Activated naive CD8-positive, alpha-beta T cell treated with anti-CD3 and anti-CD28 coated beads, Interleukin-2, amount 50 U/mL, for 24 hours (primary cell): ENCODE measurements around the gene TBC1D8B.
A peak's percentile ranks its signal among the peaks of the same experiment; 100 is the strongest.

Experiments
- ATAC-seq: fragments of 150-1000 bp; cut with Tn5 transposase; one replicate; pipeline ENCODE4 v1.10.0; 2021
- DNase-seq: peaks from one replicate; pipeline ENCODE4 v3.0.0; 2021
- H3K27ac Mint-ChIP-seq: one replicate; pipeline ENCODE4 v1.8.0; 2021; ENCODE audit warnings: mild to moderate bottlenecking, mixed read lengths
- H3K27me3 Mint-ChIP-seq: one replicate; pipeline ENCODE4 v1.8.0; 2021; ENCODE audit warnings: mixed read lengths
- H3K36me3 Mint-ChIP-seq: one replicate; pipeline ENCODE4 v1.8.0; 2021; ENCODE audit warnings: low read depth, mixed read lengths
- H3K4me1 Mint-ChIP-seq: one replicate; pipeline ENCODE4 v1.8.0; 2021; ENCODE audit warnings: mixed read lengths
- H3K4me3 Mint-ChIP-seq: one replicate; pipeline ENCODE4 v1.8.0; 2021; ENCODE audit warnings: mild to moderate bottlenecking, moderate library complexity, mixed read lengths
- H3K9me3 Mint-ChIP-seq: one replicate; pipeline ENCODE4 v1.8.0; 2021; ENCODE audit warnings: mixed read lengths

TBC1D8B gene

GRCh38 chrX:106905064-106905708, 102.7 kb downstream of the TBC1D8B start:
- Mint-ChIP-seq H3K27ac (no peak overlapping the region), H3K36me3 (no peaks in the 10 kb centered on the region), H3K4me1 (no peaks in the 10 kb centered on the region), H3K4me3 (no peak overlapping the region), H3K9me3 (no peaks in the 10 kb centered on the region), H3K27me3 (no peaks in the 10 kb centered on the region)
- DNase-seq (no peak), ATAC-seq (no peak)

GRCh38 chrX:106906361-106906760, 103.9 kb downstream of the TBC1D8B start:
- no peak for ATAC-seq
- no peaks in the 10 kb centered on the region for H3K27me3 Mint-ChIP-seq
- H3K9me3 Mint-ChIP-seq: no peaks in the 10 kb centered on the region
- no peak overlapping the region for H3K4me3 Mint-ChIP-seq
- H3K27ac Mint-ChIP-seq: no peak overlapping the region
- no peaks in the 10 kb centered on the region for H3K36me3 Mint-ChIP-seq
- DNase-seq: no peak
- no peaks in the 10 kb centered on the region for H3K4me1 Mint-ChIP-seq

GRCh38 chrX:106912864-106913263, 110.4 kb downstream of the TBC1D8B start:
- Mint-ChIP-seq H3K4me1 (peaks cover 6% of the 10 kb centered on the region), H3K27ac (no peak overlapping the region), H3K9me3 (no peaks in the 10 kb centered on the region), H3K4me3 (no peak overlapping the region), H3K36me3 (no peaks in the 10 kb centered on the region), H3K27me3 (peaks cover 3% of the 10 kb centered on the region)
- DNase-seq (no peak), ATAC-seq (no peak)

- DNase-seq (no peak), ATAC-seq (peak; percentile 24)
- Mint-ChIP-seq H3K36me3 (no peaks in the 10 kb centered on the region), H3K9me3 (no peaks in the 10 kb centered on the region), H3K4me3 (no peak overlapping the region), H3K27ac (no peak overlapping the region), H3K4me1 (peaks cover 12% of the 10 kb centered on the region), H3K27me3 (peaks cover 3% of the 10 kb centered on the region)
These were observed 115.5 kb downstream of the TBC1D8B start for GRCh38 chrX:106917830-106918500.

GRCh38 chrX:106919932-106920452, 117.5 kb downstream of the TBC1D8B start, which contains the start of gene CLDN2:
Gene CLDN2, plus strand, starts transcription at chrX:106920402. Its CDS starts 7,827 bp downstream, at chrX:106928229.
- Mint-ChIP-seq H3K36me3 (no peaks in the 10 kb centered on the region), H3K4me3 (no peak within 1 kb of the TSS), H3K27ac (no peak within 1 kb of the TSS), H3K27me3 (peaks cover 3% of the 10 kb centered on the region), H3K9me3 (no peaks in the 10 kb centered on the region), H3K4me1 (peaks cover 12% of the 10 kb centered on the region)
- ATAC-seq (no peak), DNase-seq (no peak)

GRCh38 chrX:106921637-106922036, 119.2 kb downstream of the TBC1D8B start:
- H3K9me3 Mint-ChIP-seq: no peaks in the 10 kb centered on the region
- peaks cover 12% of the 10 kb centered on the region for H3K4me1 Mint-ChIP-seq
- ATAC-seq (no peak), DNase-seq (no peak)
- no peaks in the 10 kb centered on the region for H3K36me3 Mint-ChIP-seq
- no peaks in the 10 kb centered on the region for H3K27me3 Mint-ChIP-seq
- H3K4me3 Mint-ChIP-seq: no peak overlapping the region
- H3K27ac Mint-ChIP-seq: no peak overlapping the region
